ENCODE data around the gene RAP1GAP2. TPM values are rescaled to one million over a fixed set of nuclear protein-coding genes. Genes with fewer than 3 reads are reported as not detected.

RAP1GAP2 gene
- total RNA-seq, 1 experiment from 2014 or later, result 4.4 TPM

DNA sequence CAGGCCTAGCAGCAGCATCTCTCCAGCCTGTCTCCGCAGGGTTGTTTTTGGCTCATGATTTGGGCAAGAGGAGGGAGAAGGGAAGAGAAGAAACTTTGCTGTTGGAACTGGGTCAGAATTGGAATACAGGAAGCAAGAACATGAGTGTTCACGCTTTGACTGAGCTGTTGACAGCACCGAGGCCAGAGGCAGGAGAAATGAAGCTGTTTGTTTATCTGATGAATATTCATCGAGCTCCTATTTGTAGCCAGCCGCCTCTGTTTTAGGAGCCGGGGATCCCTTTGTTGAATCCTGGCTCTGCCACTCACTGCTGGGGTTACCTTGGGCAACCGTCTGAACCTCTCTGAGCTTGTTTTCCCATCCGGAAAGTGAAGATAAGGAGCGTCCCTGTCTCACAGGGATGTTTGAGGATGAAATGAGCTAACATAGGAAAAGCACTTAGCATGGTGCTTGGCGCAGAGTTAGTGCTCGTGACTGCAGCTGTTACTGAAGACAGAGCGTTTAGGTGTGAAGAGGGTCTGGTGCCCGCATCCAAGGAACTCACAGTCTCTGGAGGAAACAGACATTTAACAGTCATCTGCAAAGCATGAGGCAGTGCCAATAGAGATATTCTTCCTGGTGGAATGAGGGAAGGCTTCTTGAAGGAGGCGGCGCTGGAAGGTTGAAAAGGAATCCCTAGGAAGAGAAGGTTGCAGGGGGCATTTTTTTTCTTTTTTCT lies 29.2 kb downstream of the RAP1GAP2 start:
- Histone ChIP-seq H3K4me3 (no peak overlapping the region), H3K36me3 (no peaks in the 10 kb centered on the region), H3K9me3 (no peaks in the 10 kb centered on the region), H3K27me3 (no peaks in the 10 kb centered on the region)
- no peak for DNase-seq

- H3K36me3 ChIP-seq, result no peaks in the 10 kb centered on the region
- H3K9me3 ChIP-seq, result no peaks in the 10 kb centered on the region
- H3K27me3 ChIP-seq, result no peaks in the 10 kb centered on the region
- H3K4me3 ChIP-seq, result no peak overlapping the region
- peak; percentile 44 for DNase-seq
These were observed 32.3 kb downstream of the RAP1GAP2 start for GRCh38 chr17:2828397-2829038.

DNA sequence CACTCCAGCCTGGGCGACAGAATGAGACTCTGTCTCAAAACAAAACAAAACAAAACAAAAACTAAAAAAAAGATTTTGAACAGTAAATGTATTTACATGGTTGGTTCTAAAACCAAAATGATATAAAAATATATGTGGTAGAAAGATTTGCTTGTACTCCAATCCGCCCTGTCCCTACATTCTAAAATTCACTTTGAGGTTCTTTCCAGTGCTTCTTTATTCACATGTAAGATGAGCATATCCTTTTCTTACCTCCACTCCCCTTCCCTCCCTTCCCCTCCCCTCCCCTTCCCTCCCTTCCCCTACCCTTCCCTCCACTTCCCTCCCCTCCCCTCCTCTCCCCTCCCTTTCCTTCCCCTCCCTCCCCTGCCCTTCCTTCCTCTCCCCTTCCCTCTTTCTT lies 34.4 kb downstream of the RAP1GAP2 start:
- DNase-seq, result no peak
- Histone ChIP-seq H3K4me3 (no peak overlapping the region), H3K27me3 (no peaks in the 10 kb centered on the region), H3K9me3 (no peaks in the 10 kb centered on the region), H3K36me3 (no peaks in the 10 kb centered on the region)

DNA sequence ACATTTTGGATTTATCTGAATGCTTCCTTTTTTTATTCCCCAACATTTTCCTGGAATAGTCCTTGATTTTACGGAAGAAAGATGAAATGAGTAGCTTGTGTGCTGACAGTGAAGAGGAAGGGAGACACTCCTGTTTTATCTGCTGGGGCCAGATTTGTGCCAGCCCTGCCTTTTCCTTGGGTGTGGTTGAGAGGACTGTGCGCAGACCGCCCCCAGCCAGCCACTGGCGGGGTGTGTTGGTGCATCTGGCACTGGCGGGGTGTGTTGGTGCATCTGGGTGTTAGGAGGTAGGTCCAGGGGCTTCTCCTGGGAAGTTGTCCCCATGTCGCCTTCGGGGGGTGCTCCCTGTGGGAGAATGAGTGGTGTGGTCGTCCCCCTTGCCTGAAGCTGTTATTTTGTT lies 39.5 kb downstream of the RAP1GAP2 start:
- H3K27me3 ChIP-seq, result no peaks in the 10 kb centered on the region
- no peaks in the 10 kb centered on the region for H3K9me3 ChIP-seq
- H3K36me3 ChIP-seq, result no peaks in the 10 kb centered on the region
- no peak overlapping the region for H3K4me3 ChIP-seq
- DNase-seq, result no peak

DNA sequence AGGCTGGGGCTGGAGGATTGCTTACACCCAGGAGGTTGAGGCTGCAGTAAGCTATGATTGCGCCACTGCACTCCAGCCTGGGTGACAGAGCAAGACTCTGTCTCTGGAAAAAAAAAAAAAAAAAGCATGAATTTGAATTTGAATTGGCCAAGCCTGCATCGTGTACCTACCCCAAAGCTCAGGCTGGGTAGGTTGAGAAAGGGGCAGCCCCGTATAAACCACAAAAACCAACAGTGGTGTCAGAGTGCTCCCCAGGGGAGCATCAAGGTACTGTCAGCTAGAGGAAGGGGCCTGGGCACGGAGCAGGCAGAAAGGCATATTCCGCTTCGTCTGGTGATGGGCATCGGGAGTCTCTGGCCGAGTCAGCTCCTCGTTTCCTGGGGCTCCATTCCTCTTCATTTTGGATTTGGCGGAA lies 40.9 kb downstream of the RAP1GAP2 start:
- DNase-seq, result no peak
- Histone ChIP-seq H3K36me3 (no peaks in the 10 kb centered on the region), H3K4me3 (no peak overlapping the region), H3K27me3 (no peaks in the 10 kb centered on the region), H3K9me3 (no peaks in the 10 kb centered on the region)

DNA sequence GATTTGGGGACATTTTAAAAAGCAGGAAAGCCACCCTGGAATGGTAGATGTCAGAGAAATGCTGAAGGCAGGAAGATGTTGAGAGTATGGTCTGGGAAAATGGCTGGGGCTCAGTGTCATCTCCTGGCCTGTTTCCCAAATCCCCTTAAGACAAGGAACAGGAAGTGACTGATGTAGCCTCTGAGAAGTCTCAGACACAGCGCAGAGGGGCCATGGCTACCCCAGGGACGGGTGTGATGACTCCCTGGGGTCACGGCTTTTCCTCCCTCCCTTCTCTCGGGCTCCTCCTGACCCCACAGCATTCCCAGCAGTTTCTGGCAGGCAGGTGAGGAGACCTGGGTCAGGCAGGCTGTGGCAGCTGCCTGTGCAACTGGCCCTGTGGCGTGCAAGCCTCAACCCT lies 45.4 kb downstream of the RAP1GAP2 start:
- Histone ChIP-seq H3K27me3 (no peaks in the 10 kb centered on the region), H3K9me3 (no peaks in the 10 kb centered on the region), H3K4me3 (no peak overlapping the region), H3K36me3 (no peaks in the 10 kb centered on the region)
- no peak for DNase-seq

- no peak for DNase-seq
- Histone ChIP-seq H3K9me3 (no peaks in the 10 kb centered on the region), H3K36me3 (no peaks in the 10 kb centered on the region), H3K27me3 (no peaks in the 10 kb centered on the region), H3K4me3 (no peak overlapping the region)
These were observed 46.2 kb downstream of the RAP1GAP2 start for GRCh38 chr17:2842464-2842863.

DNA sequence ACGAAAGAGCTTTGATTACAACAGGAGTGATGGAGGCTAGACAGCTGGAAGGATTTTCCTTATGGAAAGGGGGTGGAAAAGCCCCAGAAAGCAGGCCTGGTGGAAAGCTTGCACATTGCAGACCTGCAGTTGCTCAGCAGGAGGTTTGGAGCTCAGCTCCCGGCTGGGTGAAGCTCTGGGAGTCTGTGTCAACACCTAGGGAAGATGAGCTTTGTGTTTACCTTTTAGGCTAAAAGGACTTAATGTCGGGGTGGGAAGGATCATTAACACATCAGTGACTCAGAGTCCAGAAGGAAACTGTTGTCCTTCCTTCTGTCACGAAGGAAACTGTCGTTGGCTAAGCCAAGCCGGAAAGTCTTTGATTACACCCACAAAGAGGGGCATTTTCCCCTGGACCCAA lies 48.2 kb downstream of the RAP1GAP2 start:
- Histone ChIP-seq H3K4me3 (no peak overlapping the region), H3K36me3 (no peaks in the 10 kb centered on the region), H3K9me3 (no peaks in the 10 kb centered on the region), H3K27me3 (no peaks in the 10 kb centered on the region)
- DNase-seq, result no peak

GRCh38 chr17:2847381-2848333 lies 51.4 kb downstream of the RAP1GAP2 start:
- DNase-seq, result no peak
- H3K27me3 ChIP-seq, result no peaks in the 10 kb centered on the region
- H3K4me3 ChIP-seq, result no peak overlapping the region
- no peaks in the 10 kb centered on the region for H3K9me3 ChIP-seq
- no peaks in the 10 kb centered on the region for H3K36me3 ChIP-seq

DNA sequence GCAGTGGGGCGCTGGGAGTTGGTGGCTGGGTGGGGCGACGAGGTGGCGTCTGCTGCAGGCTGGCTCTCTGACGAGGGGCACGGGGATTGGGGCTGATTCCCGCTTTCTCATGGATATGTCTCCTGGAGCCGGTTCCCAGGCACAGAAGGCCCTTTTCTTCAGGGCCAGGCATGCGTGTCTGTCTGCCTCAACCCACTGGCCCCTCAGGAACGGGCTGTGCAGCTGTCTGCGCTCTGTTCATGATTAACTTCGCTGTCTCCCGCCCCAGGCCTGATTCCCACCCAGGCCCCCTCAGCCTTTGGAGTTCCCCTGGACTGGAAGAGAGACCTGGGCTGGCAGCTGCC lies 53.1 kb downstream of the RAP1GAP2 start:
- Histone ChIP-seq H3K4me3 (no peak overlapping the region), H3K9me3 (no peaks in the 10 kb centered on the region), H3K27me3 (no peaks in the 10 kb centered on the region), H3K36me3 (no peaks in the 10 kb centered on the region)
- no peak for DNase-seq

DNA sequence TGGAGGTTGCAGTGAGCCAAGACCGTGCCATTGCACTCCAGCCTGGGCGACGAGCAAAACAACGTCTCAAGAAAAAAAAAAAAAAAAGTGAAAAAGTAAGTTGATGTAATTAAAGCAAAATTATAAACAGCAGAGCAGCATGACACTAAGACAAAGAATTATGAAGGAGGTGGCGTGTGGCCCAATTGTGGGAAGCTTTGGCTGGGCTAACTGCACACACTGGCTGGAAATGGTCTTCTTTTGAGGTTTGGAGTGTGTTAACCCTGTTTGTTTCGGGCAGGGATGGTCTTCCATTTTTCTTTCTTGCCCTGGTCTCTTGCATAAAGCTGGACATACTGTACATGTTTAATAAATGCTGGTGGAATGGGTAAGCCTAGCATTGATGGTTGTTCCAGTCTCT lies 54.8 kb downstream of the RAP1GAP2 start:
- DNase-seq, result peak; percentile 10
- H3K36me3 ChIP-seq, result no peaks in the 10 kb centered on the region

DNA sequence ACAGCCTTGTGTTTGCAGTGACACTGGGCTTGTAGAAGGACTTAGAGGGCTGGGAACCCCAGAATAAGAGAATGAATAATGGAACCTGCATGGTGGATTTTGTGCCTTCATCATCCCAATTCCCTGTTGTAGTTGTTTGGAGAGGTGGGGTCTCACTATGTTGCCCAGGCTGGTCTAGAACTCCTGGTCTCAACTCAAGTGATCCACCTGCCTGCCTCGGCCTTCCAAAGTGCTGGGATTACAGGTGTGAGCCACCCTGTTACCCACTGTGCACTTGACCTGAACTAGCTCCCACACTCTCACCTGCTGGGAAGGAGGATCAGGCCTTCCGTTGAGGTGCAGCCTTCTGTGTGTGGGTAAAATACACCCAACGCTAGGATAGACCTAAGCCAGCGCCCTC lies 55.4 kb downstream of the RAP1GAP2 start:
- DNase-seq, result no peak
- H3K27me3 ChIP-seq, result no peaks in the 10 kb centered on the region

More for the DNA sequence above, 54.8 kb downstream of the RAP1GAP2 start:
- Histone ChIP-seq H3K4me3 (no peak overlapping the region), H3K27me3 (no peaks in the 10 kb centered on the region), H3K9me3 (no peaks in the 10 kb centered on the region)

DNA sequence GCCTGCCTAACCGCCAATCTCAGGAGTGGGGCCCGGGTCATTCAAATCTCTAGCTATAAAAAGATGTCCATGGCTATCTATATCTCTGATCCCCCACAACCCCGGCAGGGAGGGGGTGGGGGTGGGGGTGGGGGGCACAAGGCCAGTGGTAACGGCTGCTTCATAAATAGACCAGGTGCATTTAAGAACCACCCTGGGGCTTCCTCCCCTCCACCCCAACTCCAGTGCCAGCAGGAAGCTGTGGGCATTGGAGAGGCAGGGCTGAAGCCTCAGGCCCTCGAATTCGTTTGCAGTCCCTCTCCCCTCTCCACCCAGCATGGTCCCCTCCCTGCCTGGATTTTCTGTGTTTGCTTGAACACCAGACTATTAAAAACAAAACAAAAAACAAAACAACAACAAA lies 56.0 kb downstream of the RAP1GAP2 start:
- DNase-seq, result no peak
- Histone ChIP-seq H3K4me3 (no peak overlapping the region), H3K9me3 (no peaks in the 10 kb centered on the region), H3K36me3 (no peaks in the 10 kb centered on the region), H3K27me3 (no peaks in the 10 kb centered on the region)

More for the DNA sequence above, 55.4 kb downstream of the RAP1GAP2 start:
- no peaks in the 10 kb centered on the region for H3K9me3 ChIP-seq
- no peak overlapping the region for H3K4me3 ChIP-seq
- H3K36me3 ChIP-seq, result no peaks in the 10 kb centered on the region

DNA sequence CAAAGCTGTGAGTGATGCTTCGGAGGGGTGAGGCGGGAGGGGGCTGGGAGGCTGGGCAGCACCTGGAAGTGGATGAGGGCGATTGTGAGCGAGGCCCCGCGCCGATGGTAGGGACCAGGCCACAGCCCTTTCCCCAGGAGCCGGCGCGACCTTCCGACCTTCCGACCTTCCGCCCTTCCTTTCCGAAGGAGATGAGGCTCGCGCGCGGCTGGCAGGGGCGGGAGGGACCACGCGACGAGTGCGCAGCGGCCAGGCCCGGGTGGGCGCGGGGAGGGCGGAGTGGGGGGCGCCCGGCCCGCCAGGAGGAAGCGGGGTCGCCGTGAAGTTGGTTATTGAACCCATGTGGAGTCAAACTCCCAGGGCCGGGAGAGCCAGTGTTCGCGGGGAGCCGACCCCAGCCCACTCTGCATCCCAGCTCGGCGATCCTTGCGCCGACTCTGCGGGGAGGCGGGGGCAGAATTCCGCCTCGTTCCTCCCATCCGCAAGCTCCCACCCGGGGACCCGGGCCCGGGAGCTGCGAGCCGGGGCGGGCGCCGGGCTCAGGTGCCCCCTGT lies 56.6 kb downstream of the RAP1GAP2 start:
- no peaks in the 10 kb centered on the region for H3K9me3 ChIP-seq
- H3K4me3 ChIP-seq, result no peak overlapping the region
- no peak for DNase-seq
- H3K27me3 ChIP-seq, result no peaks in the 10 kb centered on the region
- H3K36me3 ChIP-seq, result no peaks in the 10 kb centered on the region

- H3K9me3 ChIP-seq, result no peaks in the 10 kb centered on the region
- peak; percentile 43 for DNase-seq
- H3K36me3 ChIP-seq, result no peaks in the 10 kb centered on the region
- no peaks in the 10 kb centered on the region for H3K27me3 ChIP-seq
- H3K4me3 ChIP-seq, result peak overlapping the region; percentile 56
These were observed 57.3 kb downstream of the RAP1GAP2 start for GRCh38 chr17:2853283-2854142.

All from MG63 (cell line).